Measurements from ENCODE around the gene SH2D5. TPM values are rescaled to one million over a fixed set of nuclear protein-coding genes. Genes with fewer than 3 reads are reported as not detected.

Gene SH2D5
- total and polyA plus RNA-seq, 2 donors (not counting 3 experiments of a cell fraction or from before 2014, with no cell fraction given): 0.23 to 1.0 TPM

DNA sequence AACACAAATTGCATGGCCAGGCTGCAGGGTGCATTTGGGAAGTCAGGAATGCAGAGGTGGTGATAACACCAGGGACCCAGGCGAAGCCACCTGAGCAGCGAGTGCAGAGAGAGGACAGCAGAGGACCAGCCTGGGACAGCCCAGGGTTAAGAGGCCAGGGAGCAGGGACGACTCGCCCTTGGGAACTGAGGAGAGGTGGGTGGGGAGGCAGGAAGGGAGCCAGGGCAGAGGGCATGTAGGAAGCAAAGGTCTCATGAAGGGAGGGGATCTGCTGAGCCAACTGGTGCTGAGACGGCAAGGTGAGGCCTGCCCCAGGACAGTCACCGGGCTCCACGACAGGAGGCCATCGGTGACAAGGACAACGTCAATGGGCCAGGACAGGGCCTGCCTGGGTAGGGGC lies 31.1 kb downstream of the SH2D5 start:
- dilution Hi-C loops (cut with MboI; ENCODE audit: extremely low pct_ligation_motif_present, low sequenced_read_pairs): no loop called here
- no peak for TF ChIP-seq POLR2A (IDR thresholded peaks at IDR 0.05; ENCODE audit: low read depth, low read length)
- no peak for TF ChIP-seq MYC (IDR thresholded peaks at IDR 0.05; ENCODE audit: low read depth, low read length)
- TF ChIP-seq, protein P1, sequence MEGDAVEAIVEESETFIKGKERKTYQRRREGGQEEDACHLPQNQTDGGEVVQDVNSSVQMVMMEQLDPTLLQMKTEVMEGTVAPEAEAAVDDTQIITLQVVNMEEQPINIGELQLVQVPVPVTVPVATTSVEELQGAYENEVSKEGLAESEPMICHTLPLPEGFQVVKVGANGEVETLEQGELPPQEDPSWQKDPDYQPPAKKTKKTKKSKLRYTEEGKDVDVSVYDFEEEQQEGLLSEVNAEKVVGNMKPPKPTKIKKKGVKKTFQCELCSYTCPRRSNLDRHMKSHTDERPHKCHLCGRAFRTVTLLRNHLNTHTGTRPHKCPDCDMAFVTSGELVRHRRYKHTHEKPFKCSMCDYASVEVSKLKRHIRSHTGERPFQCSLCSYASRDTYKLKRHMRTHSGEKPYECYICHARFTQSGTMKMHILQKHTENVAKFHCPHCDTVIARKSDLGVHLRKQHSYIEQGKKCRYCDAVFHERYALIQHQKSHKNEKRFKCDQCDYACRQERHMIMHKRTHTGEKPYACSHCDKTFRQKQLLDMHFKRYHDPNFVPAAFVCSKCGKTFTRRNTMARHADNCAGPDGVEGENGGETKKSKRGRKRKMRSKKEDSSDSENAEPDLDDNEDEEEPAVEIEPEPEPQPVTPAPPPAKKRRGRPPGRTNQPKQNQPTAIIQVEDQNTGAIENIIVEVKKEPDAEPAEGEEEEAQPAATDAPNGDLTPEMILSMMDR (IDR thresholded peaks at IDR 0.05; ENCODE audit: extremely low read depth in 1 of 2, insufficient read depth in 1 of 2, low read depth in 1 of 2, low read length in 2 of 2): no peak
- no peak for TF ChIP-seq EZH2 (IDR thresholded peaks at IDR 0.05; ENCODE audit: borderline replicate concordance, low read depth, low read length, severe bottlenecking)
- no peak for TF ChIP-seq POLR2AphosphoS5 (IDR thresholded peaks at IDR 0.05; ENCODE audit: insufficient read depth, low read depth, low read length)
- TF ChIP-seq, protein P2, sequence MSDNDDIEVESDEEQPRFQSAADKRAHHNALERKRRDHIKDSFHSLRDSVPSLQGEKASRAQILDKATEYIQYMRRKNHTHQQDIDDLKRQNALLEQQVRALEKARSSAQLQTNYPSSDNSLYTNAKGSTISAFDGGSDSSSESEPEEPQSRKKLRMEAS (IDR thresholded peaks at IDR 0.05; ENCODE audit: insufficient read depth, insufficient read length): no peak
- no peak for TF ChIP-seq GATA2 (IDR thresholded peaks at IDR 0.05; ENCODE audit: insufficient read depth, insufficient read length, low read depth, low read length)
- no peak for TF ChIP-seq FOS (IDR thresholded peaks at IDR 0.05; ENCODE audit: borderline replicate concordance, insufficient read depth, low read length)
- no TSS peak for BruUV-seq (replicated peaks)

More for the DNA sequence above, 31.1 kb downstream of the SH2D5 start:
- ChIA-PET POLR2A (no interaction called here), CTCF (interaction anchor here (1.2 to 1.4 kb wide), 3 partner anchors 17 to 494 kb away, joined by 3 to 9 read pairs (median 3); no protein-coding TSS in a partner anchor)
- Histone ChIP-seq H3K27ac (ENCODE audit: insufficient read depth, low read depth, low read length) (no peak overlapping the region), H3K9ac (replicated peaks; ENCODE audit: extremely low read depth, insufficient read depth, low read length) (no peak overlapping the region), H2AFZ (ENCODE audit: low read depth, low read length) (no peak overlapping the region), H3K4me1 (ENCODE audit: control insufficient read depth, extremely low read depth, insufficient read depth, low read length) (peaks cover 4% of the 10 kb centered on the region), H4K20me1 (replicated peaks; ENCODE audit: control insufficient read depth, extremely low read depth, insufficient read depth, low read length) (no peaks in the 10 kb centered on the region), H3K27me3 (ENCODE audit: control insufficient read depth in 2 of 2, insufficient read depth in 2 of 2, low read length in 2 of 2) (no peaks in the 10 kb centered on the region), H3K9me3 (replicated peaks; ENCODE audit: control insufficient read depth, insufficient read depth, low read length) (no peaks in the 10 kb centered on the region), H3K9me1 (replicated peaks; ENCODE audit: control insufficient read depth, extremely low read depth, insufficient read depth, low read length) (no peaks in the 10 kb centered on the region), H3K36me3 (ENCODE audit: control insufficient read depth in 2 of 2, extremely low read depth in 1 of 2, insufficient read depth in 2 of 2, low read length in 2 of 2) (no peaks in the 10 kb centered on the region), H3K4me3 (replicated peaks in 1 of 3; ENCODE audit: insufficient read depth in 1 of 3, low read depth in 1 of 3, low read length in 3 of 3) (no peak overlapping the region), H3K79me2 (ENCODE audit: control insufficient read depth, insufficient read depth, low read length) (no peaks in the 10 kb centered on the region), H3K4me2 (ENCODE audit: insufficient read depth, low read length) (no peak overlapping the region)
- intact Hi-C loops (cut with micrococcal nuclease): no loop called here
- no peak for DNase-seq (ENCODE audit: low read depth, low spot score)
- no peak for FAIRE-seq

Data from endothelial cell of umbilical vein (primary cell).